Fibroblast of mammary gland (primary cell): ENCODE results near the gene THSD7B.

ENCODE experiments used
- DNase-seq: peaks from one replicate; pipeline ENCODE4 v3.0.0-alpha.2; 2010; ENCODE audit warnings: low read depth
- H3K4me3 ChIP-seq: 2 replicates; pipeline ENCODE4 v1.5.1; 2011; ENCODE audit warnings: low read depth, mild to moderate bottlenecking, low read length, moderate library complexity; ENCODE audit not compliant: control insufficient read depth
- CTCF ChIP-seq: conservative IDR thresholded peaks from 2 replicates; pipeline ENCODE4 v1.5.1; 2011; ENCODE audit warnings: low read depth, low read length, inconsistent platforms; ENCODE audit not compliant: control insufficient read depth, insufficient read depth

The THSD7B gene

GRCh38 chr2:137511526-137511925, 746.2 kb downstream of the THSD7B start:
- H3K4me3 ChIP-seq, result no peak overlapping the region
- no peak for TF ChIP-seq CTCF
- no peak for DNase-seq

- no peak for DNase-seq
- no peak for TF ChIP-seq CTCF
- H3K4me3 ChIP-seq, result no peak overlapping the region
Observed at GRCh38 chr2:137521653-137522619, 756.6 kb downstream of the THSD7B start.

- H3K4me3 ChIP-seq, result no peak overlapping the region
- DNase-seq, result no peak
- no peak for TF ChIP-seq CTCF
Observed at GRCh38 chr2:137522620-137523011, 757.3 kb downstream of the THSD7B start.

GRCh38 chr2:137523931-137524330, 758.6 kb downstream of the THSD7B start:
- no peak for TF ChIP-seq CTCF
- no peak overlapping the region for H3K4me3 ChIP-seq
- no peak for DNase-seq

GRCh38 chr2:137525132-137525531, 759.8 kb downstream of the THSD7B start:
- no peak for DNase-seq
- H3K4me3 ChIP-seq, result no peak overlapping the region
- TF ChIP-seq CTCF, result no peak

- TF ChIP-seq CTCF, result no peak
- DNase-seq, result no peak
- no peak overlapping the region for H3K4me3 ChIP-seq
Observed at GRCh38 chr2:137525641-137526190, 760.4 kb downstream of the THSD7B start.
